ENCODE data around the gene AGAP6.
"Not testable (repeated sequence)": the region's sequence is repeated elsewhere in the genome, so short reads cannot be mapped to it uniquely, and the experiment has no call there.

AGAP6 gene

DNA sequence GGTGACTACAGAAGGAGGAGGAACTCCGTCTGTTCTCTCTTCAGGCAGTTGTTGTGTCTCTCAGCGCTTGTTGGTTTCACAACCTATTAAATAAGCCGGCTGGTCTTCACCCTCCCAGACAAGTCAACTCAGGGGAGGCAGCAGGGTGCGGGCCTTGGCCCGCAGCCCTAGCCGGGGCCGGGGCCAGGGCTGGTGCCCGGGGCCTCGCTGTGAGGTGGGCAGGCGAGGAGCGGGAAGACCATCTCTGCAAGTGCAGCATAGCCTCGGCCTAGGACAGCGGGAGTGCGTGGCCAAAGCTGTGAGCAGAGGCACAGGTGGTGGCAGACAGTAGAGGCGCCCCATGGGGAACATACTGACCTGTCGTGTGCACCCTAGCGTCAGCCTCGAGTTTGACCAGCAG is at the start of gene AGAP6:
Gene AGAP6 (plus strand): TSS at position 31 of the 400 bp plus-strand sequence. CDS start 310 bp downstream, at position 341.
- H4K20me1 ChIP-seq; H3K9me3 ChIP-seq (replicated peaks in 1 of 11); H3K27ac ChIP-seq; H3K9ac ChIP-seq; H3K4me2 ChIP-seq; H3K27me3 ChIP-seq; H3K4me3 ChIP-seq; H3K4me1 ChIP-seq: not testable (repeated sequence)
- peaks cover 0 to 12% (median 3%) of the 10 kb centered on the region in 11 experiments; a peak in 11 of 22 replicates for H3K36me3 ChIP-seq

DNA sequence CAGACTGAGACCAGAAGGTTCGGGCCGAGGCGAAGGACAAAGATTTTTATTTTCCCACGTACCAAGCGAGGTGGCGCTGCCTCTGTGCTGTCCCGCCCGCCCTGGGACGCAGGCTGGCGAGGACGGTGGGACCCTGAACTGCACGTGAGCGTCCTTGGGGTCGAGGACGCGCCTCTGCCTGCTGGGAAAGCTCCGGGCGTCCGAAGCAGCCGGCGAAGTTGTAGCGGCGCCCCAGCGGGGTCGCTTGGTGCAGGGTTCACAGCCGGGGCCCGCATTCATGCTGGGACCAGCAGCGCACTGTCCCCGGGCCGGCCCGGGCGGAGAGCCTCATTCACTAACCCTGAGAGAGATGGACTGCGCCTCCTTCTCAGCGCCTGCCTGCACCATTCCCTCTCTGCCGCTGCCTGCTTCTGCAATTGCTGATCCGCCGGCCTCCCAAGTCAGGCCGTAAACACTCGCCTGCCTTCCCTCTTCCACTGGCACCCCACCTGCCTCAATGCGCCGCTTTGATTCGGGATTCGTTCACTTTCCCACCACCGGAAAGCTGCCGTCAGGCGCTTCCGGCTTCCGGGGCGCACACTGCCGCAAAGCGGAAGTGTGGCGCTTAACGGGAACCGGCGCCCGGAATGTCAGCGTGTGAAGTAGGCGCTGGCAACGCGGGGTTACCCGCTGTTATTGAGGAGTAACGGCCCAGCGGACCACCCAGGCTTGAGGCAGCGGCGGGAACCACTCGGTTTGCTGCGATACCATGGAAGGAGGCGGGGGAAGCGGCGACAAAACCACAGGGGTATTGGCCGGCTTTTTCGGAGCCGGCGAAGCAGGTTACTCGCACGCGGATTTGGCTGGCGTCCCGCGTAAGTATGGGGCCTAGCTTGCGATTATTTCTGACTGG is 46.5 kb upstream of the AGAP6 start, which contains the start of the genes PARG and TIMM23B:
Gene PARG (minus strand): TSS at position 581 of the 892 bp plus-strand sequence. CDS start 302 bp downstream, at position 279.
Gene TIMM23B (plus strand): TSS at position 607 of the 892 bp plus-strand sequence. CDS start 142 bp downstream, at position 749.
- peaks cover 10 to 27% (median 21%) of the 10 kb centered on the region in 10 experiments for H3K4me1 ChIP-seq
- peaks cover 0 to 22% (median 11%) of the 10 kb centered on the region in 11 experiments; a peak in 12 of 22 replicates for H3K36me3 ChIP-seq
- not testable (repeated sequence) for H3K9me3 ChIP-seq (replicated peaks in 1 of 11); H3K27me3 ChIP-seq
- peak within 1 kb of the TSS; percentile 83 to 89 (median 87) for H3K9ac ChIP-seq
- peaks cover 0 to 38% (median 10%) of the 10 kb centered on the region in 11 experiments; a peak in 10 of 22 replicates for H4K20me1 ChIP-seq
- peak within 1 kb of the TSS; percentile 54 to 87 (median 83) for H3K27ac ChIP-seq
- peak within 1 kb of the TSS; percentile 80 to 91 (median 83) for H3K4me2 ChIP-seq
- peak within 1 kb of the TSS; percentile 75 to 83 (median 80) for H3K4me3 ChIP-seq

DNA sequence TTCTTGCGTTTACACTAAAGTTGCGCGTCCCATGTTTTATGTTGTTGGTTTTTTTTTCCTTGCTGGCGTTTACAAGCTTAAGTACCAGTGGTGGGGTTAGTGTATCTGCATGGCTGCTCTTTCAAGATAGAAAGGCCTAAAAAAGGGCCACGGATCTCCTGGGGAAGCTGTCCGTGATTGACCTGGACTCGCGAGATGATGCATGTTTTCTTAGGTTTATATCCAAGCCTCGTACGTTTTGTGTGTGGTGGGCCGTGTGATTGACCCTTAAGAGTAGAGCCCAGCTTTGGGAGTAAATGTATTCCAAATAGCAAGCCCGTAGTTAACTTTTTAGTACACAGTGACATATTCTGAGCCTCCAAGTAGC is 45.9 kb upstream of the AGAP6 start:
- peak overlapping the region; percentile 80 to 91 (median 83) for H3K4me2 ChIP-seq
- peaks cover 6 to 29% (median 17%) of the 10 kb centered on the region in 11 experiments; a peak in 21 of 22 replicates for H3K36me3 ChIP-seq
- H3K27ac ChIP-seq: peak overlapping the region; percentile 54 to 87 (median 83); a peak in 21 of 22 replicates
- H3K9ac ChIP-seq: peak overlapping the region; percentile 83 to 89 (median 87)
- not testable (repeated sequence) for H3K27me3 ChIP-seq; H3K9me3 ChIP-seq (replicated peaks in 1 of 11)
- peaks cover 10 to 27% (median 21%) of the 10 kb centered on the region in 10 experiments for H3K4me1 ChIP-seq
- peaks cover 0 to 40% (median 14%) of the 10 kb centered on the region in 11 experiments; a peak in 10 of 22 replicates for H4K20me1 ChIP-seq
- peak overlapping the region; percentile 75 to 83 (median 80) for H3K4me3 ChIP-seq

DNA sequence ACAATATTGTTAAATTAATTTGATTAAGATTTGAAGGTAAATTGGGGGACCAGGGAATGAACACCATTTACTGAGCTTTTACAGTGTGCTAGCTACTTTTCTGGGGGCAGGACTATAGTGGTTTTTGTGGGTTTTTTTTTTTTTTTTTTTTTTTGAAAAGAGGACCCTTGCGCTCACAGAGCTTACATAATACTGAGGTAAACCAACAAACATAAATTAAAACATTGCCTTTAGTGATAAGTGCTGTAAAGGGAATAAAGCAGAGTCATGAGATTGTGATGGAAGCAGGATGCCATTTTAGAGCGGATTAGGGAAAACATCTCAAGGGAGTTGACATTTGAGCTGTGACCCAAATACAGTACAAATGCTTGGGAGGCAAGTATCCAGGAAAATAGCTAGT is 44.6 kb upstream of the AGAP6 start:
- Histone ChIP-seq H3K4me3 (peak overlapping the region in 5 of 10 experiments; percentile 75 to 83 (median 82); a peak in 7 of 20 replicates), H3K36me3 (peaks cover 9 to 35% (median 22%) of the 10 kb centered on the region in 11 experiments; a peak in 21 of 22 replicates), H3K4me2 (peak overlapping the region; percentile 44 to 91 (median 83); a peak in 20 of 22 replicates), H4K20me1 (peaks cover 0 to 42% (median 16%) of the 10 kb centered on the region in 11 experiments; a peak in 9 of 22 replicates), H3K9ac (peak overlapping the region in 5 of 11 experiments; percentile 17 to 89 (median 48); a peak in 6 of 22 replicates), H3K4me1 (peaks cover 10 to 27% (median 21%) of the 10 kb centered on the region in 10 experiments)
- not testable (repeated sequence) for H3K9me3 ChIP-seq (replicated peaks in 1 of 11); H3K27ac ChIP-seq; H3K27me3 ChIP-seq

DNA sequence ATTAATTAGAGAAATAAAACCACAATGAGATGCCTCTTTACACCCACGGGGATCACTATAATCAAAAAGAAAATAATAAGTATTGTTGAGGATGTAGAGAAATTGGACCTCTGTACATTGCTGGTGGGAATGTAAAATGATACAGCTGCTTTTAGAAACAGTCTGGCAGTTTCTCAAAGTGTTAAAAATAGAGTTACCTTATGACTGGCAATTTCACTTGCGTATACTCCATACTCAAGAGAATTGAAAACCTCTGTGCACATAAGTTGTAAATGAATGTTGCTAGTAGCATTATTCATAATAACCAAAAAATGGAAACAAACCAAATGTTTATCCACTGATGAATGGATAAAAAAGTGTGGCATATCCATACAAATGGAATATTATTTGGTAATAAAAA is 40.1 kb upstream of the AGAP6 start:
- H3K9ac ChIP-seq; H3K4me3 ChIP-seq; H3K4me2 ChIP-seq; H3K27me3 ChIP-seq; H3K9me3 ChIP-seq (replicated peaks in 1 of 11); H3K27ac ChIP-seq: not testable (repeated sequence)
- Histone ChIP-seq H3K4me1 (peaks cover 4 to 10% (median 9%) of the 10 kb centered on the region in 10 experiments; a peak in 18 of 20 replicates), H4K20me1 (peaks cover 0 to 73% (median 21%) of the 10 kb centered on the region in 11 experiments; a peak in 12 of 22 replicates), H3K36me3 (peaks cover 9 to 39% (median 30%) of the 10 kb centered on the region in 11 experiments; a peak in 21 of 22 replicates)

DNA sequence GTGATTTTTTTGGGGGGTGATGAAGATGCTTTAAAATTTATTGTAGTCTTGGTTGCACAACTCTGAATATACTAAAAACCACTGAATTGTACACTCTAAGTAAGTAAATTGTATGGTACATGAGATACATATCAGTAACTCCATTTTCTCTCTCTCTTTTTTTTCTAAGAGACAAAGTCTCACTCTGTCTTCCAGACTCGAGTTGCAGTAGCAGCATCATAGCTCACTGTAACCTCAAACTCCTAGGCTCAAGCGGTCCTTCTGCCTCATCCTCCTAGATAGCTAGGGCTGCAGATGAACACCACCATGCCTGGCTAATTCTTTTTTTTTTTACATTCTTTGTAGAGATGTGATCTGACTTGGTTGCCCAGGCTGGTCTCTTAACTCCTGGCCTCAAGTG is 39.5 kb upstream of the AGAP6 start:
- H3K9ac ChIP-seq; H3K9me3 ChIP-seq (replicated peaks in 1 of 11); H3K4me2 ChIP-seq; H3K27ac ChIP-seq; H3K4me3 ChIP-seq; H3K27me3 ChIP-seq; H3K4me1 ChIP-seq: not testable (repeated sequence)
- H3K36me3 ChIP-seq: peaks cover 9 to 43% (median 30%) of the 10 kb centered on the region in 11 experiments; a peak in 21 of 22 replicates
- H4K20me1 ChIP-seq: peaks cover 0 to 73% (median 16%) of the 10 kb centered on the region in 11 experiments; a peak in 12 of 22 replicates

DNA sequence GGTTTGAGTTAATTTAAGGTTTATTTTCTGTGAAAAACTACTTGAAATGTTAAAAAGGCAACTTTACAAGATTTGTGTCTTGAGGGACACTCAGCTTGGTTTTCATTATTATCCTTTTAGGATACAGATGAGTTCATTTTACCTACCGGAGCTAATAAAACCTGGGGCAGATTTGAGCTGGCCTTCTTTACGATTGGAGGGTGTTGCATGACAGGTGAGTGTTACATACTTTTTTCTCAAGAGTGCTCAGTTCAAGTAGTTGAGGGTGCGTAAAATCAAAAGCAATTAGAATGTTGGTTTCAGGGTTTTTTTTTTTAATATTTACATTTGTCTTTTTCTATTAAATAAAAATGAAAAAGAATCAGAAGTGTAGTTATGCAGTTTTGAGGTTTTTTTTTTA is 36.2 kb upstream of the AGAP6 start:
- Histone ChIP-seq H4K20me1 (peaks cover 0 to 79% (median 12%) of the 10 kb centered on the region in 11 experiments; a peak in 11 of 22 replicates), H3K36me3 (peaks cover 6 to 53% (median 39%) of the 10 kb centered on the region in 11 experiments; a peak in 20 of 22 replicates)
- not testable (repeated sequence) for H3K27ac ChIP-seq; H3K27me3 ChIP-seq; H3K4me1 ChIP-seq; H3K9ac ChIP-seq; H3K4me2 ChIP-seq; H3K4me3 ChIP-seq; H3K9me3 ChIP-seq (replicated peaks in 1 of 11)

DNA sequence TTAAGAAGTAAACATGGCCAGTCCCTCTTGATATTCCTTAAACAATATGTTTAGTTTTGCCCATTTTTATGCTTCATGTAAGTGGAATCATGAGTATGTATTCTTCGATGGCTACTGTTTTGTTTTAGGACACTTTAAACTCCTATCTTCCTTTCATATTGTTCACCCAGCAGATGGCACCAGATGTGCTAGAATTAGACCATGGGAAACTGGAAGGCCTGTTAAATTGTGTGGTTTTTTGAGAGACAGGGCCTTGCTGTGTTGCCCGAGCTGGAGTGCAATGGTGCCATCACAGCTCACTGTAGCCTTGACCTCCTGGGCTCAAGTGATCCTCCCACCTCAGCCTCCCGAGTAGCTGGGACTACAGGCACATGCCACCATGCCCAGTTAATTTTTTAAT is 35.1 kb upstream of the AGAP6 start:
- H3K27ac ChIP-seq: not testable (repeated sequence)
- H4K20me1 ChIP-seq: peaks cover 0 to 81% (median 11%) of the 10 kb centered on the region in 11 experiments; a peak in 13 of 22 replicates

DNA sequence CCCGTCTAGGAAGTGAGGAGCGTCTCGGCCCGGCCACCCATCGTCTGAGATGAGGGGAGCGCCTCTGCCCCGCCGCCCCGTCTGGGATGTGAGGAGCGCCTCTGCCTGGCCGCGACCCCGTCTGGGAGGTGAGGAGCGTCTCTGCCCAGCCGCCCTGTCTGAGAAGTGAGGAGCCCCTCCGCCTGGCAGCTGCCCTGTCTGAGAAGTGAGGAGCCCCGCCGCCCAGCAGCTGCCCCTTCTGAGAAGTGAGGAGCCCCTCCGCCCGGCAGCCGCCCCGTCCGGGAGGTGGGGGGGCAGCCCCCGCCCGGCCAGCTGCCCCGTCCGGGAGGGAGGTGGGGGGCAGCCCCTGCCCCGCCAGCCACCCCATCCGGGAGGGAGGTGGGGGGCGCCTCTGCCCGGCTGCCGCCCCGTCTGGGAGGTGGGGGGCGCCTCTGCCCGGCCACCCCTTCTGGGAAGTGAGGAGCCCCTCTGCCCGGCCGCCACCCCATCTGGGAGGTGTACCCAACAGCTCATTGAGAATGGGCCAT is 17.8 kb upstream of the AGAP6 start:
- H4K20me1 ChIP-seq; H3K9me3 ChIP-seq (replicated peaks in 1 of 11); H3K4me1 ChIP-seq; H3K9ac ChIP-seq; H3K27me3 ChIP-seq; H3K27ac ChIP-seq; H3K4me3 ChIP-seq; H3K4me2 ChIP-seq; H3K36me3 ChIP-seq: not testable (repeated sequence)

More for the DNA sequence above, 35.1 kb upstream of the AGAP6 start:
- H3K4me1 ChIP-seq; H3K4me3 ChIP-seq; H3K9me3 ChIP-seq (replicated peaks in 1 of 11); H3K27me3 ChIP-seq; H3K4me2 ChIP-seq; H3K9ac ChIP-seq: not testable (repeated sequence)
- H3K36me3 ChIP-seq: peaks cover 0 to 53% (median 42%) of the 10 kb centered on the region in 11 experiments; a peak in 20 of 22 replicates

DNA sequence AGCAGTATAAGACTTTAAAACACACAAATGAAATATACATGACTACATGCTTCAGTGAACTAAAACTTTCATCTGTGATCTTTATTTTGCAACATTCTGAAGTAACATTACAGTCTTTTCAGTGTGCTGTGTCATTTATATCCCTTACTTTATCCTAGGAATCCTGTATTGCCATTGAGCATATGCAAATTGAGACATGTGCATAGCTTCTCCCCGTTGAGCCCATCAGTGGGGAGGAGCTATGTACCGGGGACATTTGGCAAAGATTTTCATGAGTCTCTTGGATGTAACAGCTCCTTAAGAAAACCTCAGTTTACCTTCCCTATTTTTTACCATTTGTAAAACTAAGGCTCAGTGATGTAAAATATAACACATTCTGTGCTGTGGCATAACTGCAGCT is 16.7 kb upstream of the AGAP6 start:
- H3K4me1 ChIP-seq; H3K4me3 ChIP-seq; H3K9me3 ChIP-seq (replicated peaks in 1 of 11); H3K9ac ChIP-seq; H3K27me3 ChIP-seq; H3K36me3 ChIP-seq; H3K27ac ChIP-seq; H4K20me1 ChIP-seq; H3K4me2 ChIP-seq: not testable (repeated sequence)

DNA sequence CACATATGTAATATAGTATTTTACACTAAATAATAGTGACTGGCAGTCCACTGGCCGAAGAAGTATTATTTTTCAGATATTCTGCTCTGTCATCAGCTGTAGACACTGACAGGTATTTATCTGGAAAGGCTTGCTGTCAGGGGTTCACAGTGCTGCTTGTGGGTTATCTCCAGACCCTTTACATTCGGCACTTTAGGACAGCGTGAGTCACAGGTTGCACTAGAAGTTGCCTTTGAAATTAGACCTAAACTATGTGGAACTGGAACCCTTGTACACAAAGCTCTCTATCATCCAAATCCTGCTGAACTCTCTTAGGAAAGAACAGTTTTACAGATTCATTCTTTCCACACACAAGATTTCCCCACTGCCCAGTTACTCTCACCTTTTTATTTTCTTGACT is 16.1 kb upstream of the AGAP6 start:
- H3K27ac ChIP-seq; H3K4me2 ChIP-seq; H3K4me3 ChIP-seq; H3K27me3 ChIP-seq; H3K9me3 ChIP-seq (replicated peaks in 1 of 11); H4K20me1 ChIP-seq; H3K36me3 ChIP-seq; H3K4me1 ChIP-seq; H3K9ac ChIP-seq: not testable (repeated sequence)

DNA sequence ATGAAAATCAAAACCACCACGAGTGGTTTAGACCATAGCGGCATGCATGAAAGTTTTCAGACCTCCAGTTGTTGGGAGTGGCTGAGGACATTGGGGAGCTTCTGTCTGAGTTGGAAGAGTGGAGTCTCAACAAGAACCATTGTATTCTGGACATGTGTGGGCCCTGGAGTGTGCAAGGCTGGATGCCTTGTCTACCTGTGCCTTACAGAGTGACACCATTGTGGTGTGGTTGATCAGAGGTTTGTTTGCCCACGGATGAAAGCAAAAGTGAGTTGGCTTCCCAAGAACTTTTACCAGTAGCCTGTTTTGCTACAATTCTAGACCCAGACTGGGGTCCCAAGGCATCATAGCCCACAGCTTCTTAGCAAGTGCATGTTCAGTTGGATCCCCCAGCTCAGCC is 10.4 kb upstream of the AGAP6 start:
- not testable (repeated sequence) for H3K4me2 ChIP-seq; H3K27ac ChIP-seq; H3K36me3 ChIP-seq; H3K27me3 ChIP-seq; H4K20me1 ChIP-seq; H3K4me3 ChIP-seq; H3K4me1 ChIP-seq; H3K9me3 ChIP-seq (replicated peaks in 1 of 11); H3K9ac ChIP-seq

DNA sequence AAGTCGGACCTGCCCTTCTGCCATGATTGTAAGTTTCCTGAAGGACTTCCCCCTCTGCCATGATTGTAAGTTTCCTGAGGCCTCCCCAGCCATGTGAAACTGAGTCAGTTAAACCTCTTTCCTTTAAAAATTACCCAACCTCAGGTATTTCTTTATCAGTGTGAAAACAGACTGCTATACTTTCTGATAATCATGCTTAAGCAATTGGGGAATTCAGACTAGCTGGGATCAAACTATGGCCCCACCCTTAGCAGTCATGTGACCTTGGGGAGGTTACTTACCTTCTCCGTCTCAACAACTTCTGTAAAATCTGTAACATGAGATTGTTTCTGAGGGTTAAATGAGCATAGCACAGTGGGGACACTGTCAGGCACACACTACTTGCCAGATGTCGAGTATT is 999 bp upstream of the AGAP6 start:
- not testable (repeated sequence) for H3K9me3 ChIP-seq (replicated peaks in 1 of 11); H3K4me1 ChIP-seq; H4K20me1 ChIP-seq; H3K36me3 ChIP-seq; H3K27me3 ChIP-seq; H3K4me3 ChIP-seq; H3K9ac ChIP-seq; H3K4me2 ChIP-seq; H3K27ac ChIP-seq
